Activated CD8-positive, alpha-beta memory T cell treated with anti-CD3 and anti-CD28 coated beads, Interleukin-2, amount 50 U/mL, for 4 hours (primary cell): Measurements from ENCODE around the gene C2orf72.
"Not testable (repeated sequence)": the region's sequence is repeated elsewhere in the genome, so short reads cannot be mapped to it uniquely, and the experiment has no call there.

ENCODE experiments used
- DNase-seq: peaks from one replicate; pipeline ENCODE4 v3.0.0-alpha.2; 2020

Gene C2orf72

GRCh38 chr2:231015926-231016325 is 21.4 kb upstream of the C2orf72 start:
- no peak for DNase-seq

- no peak for DNase-seq
These were observed 20.6 kb upstream of the C2orf72 start for GRCh38 chr2:231016566-231017230.

DNA sequence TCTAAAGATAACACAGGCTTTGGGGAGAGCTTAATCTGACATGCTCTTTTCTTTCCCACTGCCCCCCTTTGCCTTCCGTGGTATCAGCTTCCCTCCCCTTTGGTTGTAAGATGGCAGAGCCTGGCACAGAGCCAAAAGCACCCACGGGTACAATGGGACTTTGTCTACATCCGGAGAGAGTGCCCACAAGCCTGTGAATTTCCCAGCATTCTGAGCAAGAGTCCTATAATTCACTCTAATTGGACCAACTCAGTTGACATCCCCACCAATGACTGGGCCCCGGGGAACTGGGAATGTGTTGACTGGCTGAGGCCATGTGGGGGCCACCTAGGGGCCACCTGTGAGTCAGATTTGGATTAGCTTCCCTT is 20.1 kb upstream of the C2orf72 start:
- DNase-seq, result no peak

DNA sequence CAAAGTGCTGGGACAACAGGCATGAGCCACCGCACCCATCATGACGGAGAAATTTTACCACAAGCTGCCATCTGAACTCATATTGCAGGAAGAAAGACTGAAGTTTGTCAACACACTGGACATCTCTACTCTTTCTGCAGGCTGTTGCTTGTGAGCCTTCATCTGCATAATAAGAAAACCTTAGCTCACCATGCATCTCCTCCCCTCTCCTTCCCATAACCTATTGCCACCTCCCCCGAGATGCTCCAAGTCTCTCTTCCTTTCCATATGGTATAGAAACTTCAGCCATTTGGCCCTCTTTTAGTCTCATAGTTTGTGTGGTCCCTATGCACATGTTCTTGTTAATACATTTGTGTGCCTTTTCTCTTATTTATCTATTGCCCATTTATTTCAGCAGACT is 19.1 kb upstream of the C2orf72 start:
- DNase-seq, result no peak

GRCh38 chr2:231025059-231025458 is 12.3 kb upstream of the C2orf72 start:
- not testable (repeated sequence) for DNase-seq

DNA sequence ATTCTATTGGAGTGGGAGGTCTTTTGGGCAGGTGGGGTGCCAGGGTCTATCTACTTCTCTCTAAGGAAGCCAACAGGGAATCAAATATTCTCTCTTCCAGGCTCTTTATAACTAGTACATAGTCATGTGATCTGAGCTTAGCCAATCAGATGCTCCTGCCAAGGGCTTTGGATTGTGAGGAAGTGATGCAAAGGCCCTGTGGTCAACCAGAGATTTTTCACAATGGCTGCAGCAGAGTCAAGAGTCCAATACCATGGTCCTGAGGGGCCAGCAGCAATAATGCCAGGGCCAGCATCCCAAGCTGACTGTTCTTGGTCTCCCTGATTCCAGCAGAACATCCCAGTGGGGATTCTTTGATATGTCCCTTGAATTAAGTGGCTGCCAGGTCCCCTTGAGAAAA is 8.4 kb upstream of the C2orf72 start:
- DNase-seq, result no peak

DNA sequence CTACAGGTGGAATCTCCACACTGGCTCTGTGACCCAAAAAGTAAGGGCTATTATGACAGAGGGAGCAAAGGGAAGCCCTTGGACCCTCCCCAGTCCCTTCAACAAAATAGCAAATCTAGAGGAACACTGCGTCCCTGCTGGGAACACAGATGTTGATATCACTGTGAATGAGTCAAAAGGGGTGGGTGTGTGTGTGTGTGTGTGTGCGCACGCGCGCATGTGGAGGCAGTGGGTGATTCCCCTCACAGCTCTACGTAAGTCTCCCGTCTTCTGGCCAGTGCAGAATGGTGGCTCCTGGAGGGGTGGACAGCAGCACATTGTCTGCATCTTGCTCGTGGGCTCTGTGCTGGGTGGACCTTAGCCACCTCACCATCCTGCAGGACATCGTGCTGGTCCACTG is 7.8 kb upstream of the C2orf72 start:
- DNase-seq, result no peak

DNA sequence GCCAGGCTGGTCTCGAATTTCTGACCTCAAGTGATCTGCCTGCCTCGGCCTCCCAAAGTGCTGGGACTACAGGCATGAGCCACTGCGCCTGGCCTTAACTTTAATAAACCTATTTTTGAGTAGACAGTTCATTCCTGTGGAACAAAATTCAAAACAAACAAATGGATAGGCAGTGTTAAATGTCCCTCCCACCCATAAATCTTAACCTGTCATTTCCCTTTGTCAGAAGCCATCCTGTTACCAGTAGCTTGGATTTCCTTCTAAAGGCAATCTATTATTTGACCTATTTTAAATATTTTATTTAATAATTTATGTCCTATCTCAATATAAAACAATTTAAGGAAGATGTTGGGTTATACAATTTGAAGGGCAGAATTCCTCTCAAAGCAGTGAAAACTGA is 6.6 kb upstream of the C2orf72 start:
- no peak for DNase-seq

DNA sequence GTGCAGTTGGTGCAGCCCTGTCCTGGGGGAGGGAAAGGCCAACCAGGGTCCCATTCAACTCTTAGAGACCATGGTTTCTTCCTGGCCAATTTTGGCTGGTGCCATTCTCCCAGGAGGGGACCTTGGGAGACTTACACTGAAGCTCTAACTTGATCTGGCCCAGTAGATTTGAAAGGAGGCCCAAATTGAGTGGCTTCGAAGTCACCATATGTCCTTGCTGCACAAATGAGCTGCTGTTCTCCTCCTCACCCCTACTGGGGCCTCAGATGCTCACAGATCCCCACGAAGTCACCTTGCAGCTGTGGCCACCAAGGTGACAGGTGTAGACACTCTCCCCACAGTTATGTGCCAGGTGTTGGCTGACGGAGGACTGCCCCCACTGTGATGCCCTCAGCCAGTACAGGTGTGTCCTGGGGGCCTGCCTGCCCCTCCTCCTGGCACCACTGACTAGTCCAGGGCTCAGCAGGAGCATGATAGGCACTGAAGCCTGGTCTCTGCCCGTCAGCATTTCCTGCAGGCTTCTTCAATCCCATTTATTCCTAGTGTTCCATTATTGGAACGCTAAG is 4.7 kb upstream of the C2orf72 start:
- DNase-seq, result no peak

- DNase-seq, result no peak
These were observed 3.9 kb upstream of the C2orf72 start for GRCh38 chr2:231033147-231034132.

- DNase-seq, result no peak
These were observed 2.9 kb upstream of the C2orf72 start for GRCh38 chr2:231034291-231034882.

DNA sequence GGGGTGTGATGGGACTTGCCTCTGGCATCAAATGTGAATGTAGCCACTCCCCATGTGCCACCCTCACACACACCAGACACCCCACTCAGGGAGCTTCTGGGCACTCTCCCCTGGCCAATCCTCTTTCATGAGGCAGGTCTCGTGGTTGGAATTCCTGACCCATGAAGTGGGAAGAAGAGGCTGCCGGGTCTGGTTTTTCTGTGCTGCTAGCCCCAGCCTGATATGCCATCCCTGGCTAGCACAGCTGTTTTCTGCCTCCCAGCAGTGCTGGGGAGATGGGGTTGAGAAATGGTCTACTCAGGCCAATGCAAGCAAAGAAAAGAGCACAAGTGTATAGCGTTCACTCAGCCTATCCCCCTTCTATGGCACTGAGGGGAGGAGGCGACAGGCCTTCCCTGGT is 1.2 kb upstream of the C2orf72 start:
- no peak for DNase-seq

GRCh38 chr2:231036578-231037106 is 681 bp upstream of the C2orf72 start:
- no peak for DNase-seq

GRCh38 chr2:231037731-231038482 is 584 bp downstream of the C2orf72 start:
- no peak for DNase-seq

DNA sequence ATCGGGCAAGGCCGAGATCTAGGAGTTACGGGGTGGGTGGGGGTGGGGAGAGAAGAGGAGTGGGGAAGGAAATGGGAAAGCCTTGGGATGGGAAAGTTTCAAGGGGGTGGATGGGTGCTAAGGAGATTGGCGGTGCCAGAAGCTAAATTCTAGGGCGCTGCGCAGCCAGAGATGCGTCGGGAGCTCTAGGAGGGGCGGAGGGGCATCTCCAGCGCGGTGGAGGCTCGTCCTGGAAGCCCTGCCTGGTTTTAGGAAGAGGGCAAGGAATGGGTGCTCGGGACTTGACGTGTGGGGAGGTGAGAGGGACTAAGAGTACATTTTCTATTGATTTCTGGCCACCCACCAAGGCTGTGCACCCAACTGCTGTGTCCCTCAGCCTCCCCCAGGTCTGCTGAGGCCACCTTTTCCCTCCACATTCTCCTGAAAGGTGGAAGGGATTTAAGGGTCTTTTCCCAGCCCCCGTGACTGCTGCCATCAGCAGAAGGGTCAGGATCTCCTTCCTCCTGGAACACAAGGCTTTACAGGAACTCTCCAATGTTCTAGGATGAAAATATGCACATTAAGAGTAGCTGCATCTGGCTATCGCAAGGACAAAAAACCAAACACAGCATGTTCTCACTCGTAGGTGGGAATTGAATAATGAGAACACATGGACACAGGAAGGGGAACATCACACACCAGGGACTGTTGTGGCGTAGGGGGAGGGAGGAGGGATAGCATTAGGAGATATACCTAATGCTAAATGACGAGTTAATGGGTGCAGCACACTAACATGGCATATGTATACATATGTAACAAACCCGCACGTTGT is 1.4 kb downstream of the C2orf72 start:
- no peak for DNase-seq

DNA sequence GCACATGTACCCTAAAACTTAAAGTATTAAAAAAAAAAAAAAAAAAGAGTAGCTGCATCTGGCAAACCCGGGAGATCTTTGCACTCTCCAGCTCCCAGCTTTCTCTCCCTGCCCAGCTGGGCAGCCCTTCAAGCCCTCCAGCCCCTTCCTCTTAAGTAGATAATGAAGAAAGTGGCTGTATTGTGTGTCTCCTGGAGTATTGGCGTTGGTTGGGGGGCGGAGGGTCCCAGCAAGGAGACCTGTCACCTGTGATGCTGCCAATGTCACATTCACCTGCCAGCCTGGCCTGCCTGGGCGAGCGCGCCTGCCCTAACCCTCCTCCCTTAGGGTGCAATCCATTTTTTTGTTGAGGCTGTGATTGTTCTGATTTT is 2.0 kb downstream of the C2orf72 start:
- DNase-seq, result no peak

GRCh38 chr2:231039821-231040364 is 2.6 kb downstream of the C2orf72 start:
- no peak for DNase-seq

DNA sequence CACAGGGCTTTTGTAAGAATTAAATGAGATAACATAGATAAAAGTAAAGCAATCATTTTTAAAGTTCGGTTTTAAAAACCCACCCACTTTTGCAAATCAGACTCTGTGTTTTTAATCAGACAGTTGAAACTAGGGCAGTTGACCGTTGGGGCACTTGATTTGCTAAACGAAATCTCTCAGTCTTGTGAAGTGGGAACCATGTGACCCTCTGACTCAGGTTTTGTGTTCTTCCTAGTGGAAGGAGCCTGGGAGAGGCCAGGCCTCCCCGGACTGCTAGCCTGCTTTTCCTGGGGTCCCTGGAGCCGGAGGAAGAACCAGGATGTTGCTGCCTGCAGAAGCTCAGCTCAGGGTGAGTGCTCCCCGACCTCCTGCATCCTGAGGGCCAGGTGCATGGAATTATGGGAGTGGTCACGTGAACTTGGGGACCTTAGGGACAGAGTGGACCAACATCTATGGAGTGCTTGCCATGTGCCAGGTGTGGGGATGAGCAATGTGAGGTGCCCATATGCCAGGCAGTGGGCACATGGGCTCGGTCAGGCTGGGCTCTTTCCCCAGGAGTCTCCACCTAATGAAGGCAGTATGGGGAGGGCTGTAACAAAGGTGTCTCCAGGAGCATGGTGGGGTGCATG is 3.9 kb downstream of the C2orf72 start:
- no peak for DNase-seq

GRCh38 chr2:231043796-231044195 is 6.5 kb downstream of the C2orf72 start:
- DNase-seq, result no peak

- DNase-seq, result no peak
These were observed 9.6 kb downstream of the C2orf72 start for GRCh38 chr2:231046916-231047273.
